ENCODE measurements around the gene FOXD1.
"Not testable (repeated sequence)": the region's sequence is repeated elsewhere in the genome, so short reads cannot be mapped to it uniquely, and the experiment has no call there.

The FOXD1 gene

GRCh38 chr5:73460133-73460532, 11.6 kb upstream of the FOXD1 start:
- DNase-seq = no peak

- DNase-seq = no peak
These were observed 10.8 kb upstream of the FOXD1 start for GRCh38 chr5:73459366-73459765.

- DNase-seq = not testable (repeated sequence)
These were observed 7.9 kb upstream of the FOXD1 start for GRCh38 chr5:73456462-73456861.

GRCh38 chr5:73454379-73455036, 5.9 kb upstream of the FOXD1 start:
- DNase-seq = peak; percentile 91

GRCh38 chr5:73452215-73452614, 3.6 kb upstream of the FOXD1 start:
- no peak for DNase-seq

GRCh38 chr5:73451224-73452130, 2.9 kb upstream of the FOXD1 start:
- DNase-seq = peak; percentile 54

GRCh38 chr5:73450672-73451223, 2.2 kb upstream of the FOXD1 start:
- DNase-seq = no peak

- DNase-seq = no peak
These were observed 1.6 kb upstream of the FOXD1 start for GRCh38 chr5:73450137-73450536.

GRCh38 chr5:73447530-73448462, 781 bp downstream of the FOXD1 start:
- peak; percentile 25 for DNase-seq

GRCh38 chr5:73446631-73447529, 1.7 kb downstream of the FOXD1 start:
- no peak for DNase-seq

GRCh38 chr5:73445665-73446630, 2.6 kb downstream of the FOXD1 start:
- no peak for DNase-seq

- DNase-seq = no peak
These were observed 3.8 kb downstream of the FOXD1 start for GRCh38 chr5:73444499-73445438.

GRCh38 chr5:73443829-73444498, 4.6 kb downstream of the FOXD1 start:
- peak; percentile 74 for DNase-seq

- DNase-seq = no peak
These were observed 5.5 kb downstream of the FOXD1 start for GRCh38 chr5:73442996-73443627.

- no peak for DNase-seq
These were observed 6.3 kb downstream of the FOXD1 start for GRCh38 chr5:73442231-73442811.

GRCh38 chr5:73441378-73441777, 7.2 kb downstream of the FOXD1 start:
- no peak for DNase-seq

GRCh38 chr5:73440262-73440661, 8.3 kb downstream of the FOXD1 start:
- DNase-seq = no peak

All from NCI-H345 (cell line).